HepG2 (cell line): ENCODE results near the gene PPDPF.

Source experiments
- EHMT2 ChIP-seq: fragments of 200-600 bp; sonication (generic); IDR thresholded peaks from 2 replicates; pipeline ENCODE4 v1.7.0; 2017; ENCODE audit warnings: antibody characterized with exemption, low read depth, low read length, borderline replicate concordance
- FOXK1 ChIP-seq: sonication (generic); formaldehyde crosslinking; IDR thresholded peaks from 2 replicates; pipeline ENCODE4 v1.4.0; 2020; ENCODE audit warnings: low read depth, missing genetic modification reagents, borderline replicate concordance
- GZF1 ChIP-seq: sonication (generic); formaldehyde crosslinking; IDR thresholded peaks from 2 replicates; pipeline ENCODE4 v1.5.1; 2020; ENCODE audit warnings: mild to moderate bottlenecking, missing genetic modification reagents
- POLR2A ChIP-seq, 2 experiments: IDR thresholded peaks; 2 replicates each; pipeline ENCODE4 v1.6.1; 2011; ENCODE audit warnings: low read depth in 2 of 2, low read length in 2 of 2, mild to moderate bottlenecking in 1 of 2, moderate library complexity in 1 of 2; ENCODE audit not compliant: insufficient read depth in 1 of 2
- SALL1 ChIP-seq: sonication (generic); formaldehyde crosslinking; IDR thresholded peaks from 2 replicates; pipeline ENCODE4 v1.8.0; 2022; ENCODE audit warnings: mild to moderate bottlenecking, missing genetic modification reagents
- TF ChIP-seq, protein P1 (sequence below): sonication (generic); formaldehyde crosslinking; IDR thresholded peaks from 2 replicates; pipeline ENCODE4 v1.8.1; 2023; ENCODE audit warnings: mild to moderate bottlenecking, inconsistent platforms, moderate library complexity, missing genetic modification reagents, borderline replicate concordance
- TF ChIP-seq, protein P2 (sequence below): sonication (generic); formaldehyde crosslinking; IDR thresholded peaks from 2 replicates; pipeline ENCODE4 v1.8.1; 2023; ENCODE audit warnings: mild to moderate bottlenecking, missing genetic modification reagents
- TF ChIP-seq, protein P3 (sequence below): sonication (generic); formaldehyde crosslinking; IDR thresholded peaks from 2 replicates; pipeline ENCODE4 v1.5.0; 2020; ENCODE audit warnings: mild to moderate bottlenecking, missing genetic modification reagents, moderate library complexity

DNA sequence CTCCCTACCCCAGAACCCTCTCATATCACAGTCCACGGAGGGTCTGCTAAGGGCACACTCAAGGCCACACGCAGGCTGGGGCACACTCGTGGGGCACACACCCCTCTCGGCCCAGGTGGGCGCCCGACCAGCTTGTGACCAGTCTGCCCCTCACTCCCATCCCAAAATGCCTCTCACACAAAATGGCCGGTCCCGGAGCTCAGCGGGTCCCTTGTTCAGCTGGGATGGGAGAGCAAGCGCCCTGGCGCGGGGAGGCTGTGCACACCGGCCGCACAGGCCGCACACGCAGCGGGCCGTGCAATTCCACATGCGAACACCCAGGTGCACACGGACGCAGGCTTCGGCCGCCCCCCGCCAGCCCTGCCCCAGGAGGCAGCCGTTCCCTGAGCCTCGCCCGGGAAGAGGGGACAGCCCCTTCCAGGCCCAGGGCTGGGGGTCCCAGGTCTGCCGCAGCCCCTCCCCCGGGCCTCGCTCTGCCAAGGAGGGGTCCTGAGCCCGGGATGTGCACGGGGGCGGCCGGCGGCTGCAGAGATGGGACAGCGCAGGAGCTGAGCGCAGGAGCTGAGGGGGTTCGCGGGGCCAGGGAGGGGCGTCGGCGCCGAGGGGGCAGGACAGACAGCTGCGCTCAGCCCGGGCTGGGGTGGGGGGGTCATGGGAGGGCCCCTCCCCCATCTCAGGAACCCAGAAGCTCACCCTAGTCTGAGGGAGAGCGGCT is 49.4 kb upstream of the PPDPF start:
- TF ChIP-seq FOXK1 (CRISPR knock-in tag) = no peak
- no peak for TF ChIP-seq POLR2A (IDR thresholded peaks at IDR 0.05; ENCODE audit: insufficient read depth in 1 of 2, low read depth in 2 of 2, low read length in 2 of 2)
- no peak for TF ChIP-seq EHMT2
- no peak for TF ChIP-seq GZF1
- TF ChIP-seq, protein P1, sequence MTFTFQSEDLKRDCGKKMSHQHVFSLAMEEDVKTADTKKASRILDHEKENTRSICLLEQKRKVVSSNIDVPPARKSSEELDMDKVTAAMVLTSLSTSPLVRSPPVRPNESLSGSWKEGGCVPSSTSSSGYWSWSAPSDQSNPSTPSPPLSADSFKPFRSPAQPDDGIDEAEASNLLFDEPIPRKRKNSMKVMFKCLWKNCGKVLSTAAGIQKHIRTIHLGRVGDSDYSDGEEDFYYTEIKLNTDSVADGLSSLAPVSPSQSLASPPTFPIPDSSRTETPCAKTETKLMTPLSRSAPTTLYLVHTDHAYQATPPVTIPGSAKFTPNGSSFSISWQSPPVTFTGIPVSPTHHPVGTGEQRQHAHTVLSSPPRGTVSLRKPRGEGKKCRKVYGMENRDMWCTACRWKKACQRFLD (CRISPR knock-in tag) = no peak
- TF ChIP-seq, protein P2, sequence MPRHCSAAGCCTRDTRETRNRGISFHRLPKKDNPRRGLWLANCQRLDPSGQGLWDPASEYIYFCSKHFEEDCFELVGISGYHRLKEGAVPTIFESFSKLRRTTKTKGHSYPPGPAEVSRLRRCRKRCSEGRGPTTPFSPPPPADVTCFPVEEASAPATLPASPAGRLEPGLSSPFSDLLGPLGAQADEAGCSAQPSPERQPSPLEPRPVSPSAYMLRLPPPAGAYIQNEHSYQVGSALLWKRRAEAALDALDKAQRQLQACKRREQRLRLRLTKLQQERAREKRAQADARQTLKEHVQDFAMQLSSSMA (CRISPR knock-in tag) = no peak
- TF ChIP-seq, protein P3, sequence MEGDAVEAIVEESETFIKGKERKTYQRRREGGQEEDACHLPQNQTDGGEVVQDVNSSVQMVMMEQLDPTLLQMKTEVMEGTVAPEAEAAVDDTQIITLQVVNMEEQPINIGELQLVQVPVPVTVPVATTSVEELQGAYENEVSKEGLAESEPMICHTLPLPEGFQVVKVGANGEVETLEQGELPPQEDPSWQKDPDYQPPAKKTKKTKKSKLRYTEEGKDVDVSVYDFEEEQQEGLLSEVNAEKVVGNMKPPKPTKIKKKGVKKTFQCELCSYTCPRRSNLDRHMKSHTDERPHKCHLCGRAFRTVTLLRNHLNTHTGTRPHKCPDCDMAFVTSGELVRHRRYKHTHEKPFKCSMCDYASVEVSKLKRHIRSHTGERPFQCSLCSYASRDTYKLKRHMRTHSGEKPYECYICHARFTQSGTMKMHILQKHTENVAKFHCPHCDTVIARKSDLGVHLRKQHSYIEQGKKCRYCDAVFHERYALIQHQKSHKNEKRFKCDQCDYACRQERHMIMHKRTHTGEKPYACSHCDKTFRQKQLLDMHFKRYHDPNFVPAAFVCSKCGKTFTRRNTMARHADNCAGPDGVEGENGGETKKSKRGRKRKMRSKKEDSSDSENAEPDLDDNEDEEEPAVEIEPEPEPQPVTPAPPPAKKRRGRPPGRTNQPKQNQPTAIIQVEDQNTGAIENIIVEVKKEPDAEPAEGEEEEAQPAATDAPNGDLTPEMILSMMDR (CRISPR knock-in tag) = no peak
- TF ChIP-seq SALL1 (CRISPR knock-in tag) = no peak
